Embryonic facial prominence (tissue), 1 donor: ENCODE data around the gene ARMH4.

Experiments
- DNase-seq: peaks from one replicate; pipeline ENCODE4 v3.0.0-alpha.2; 2016; ENCODE audit errors: extremely low spot score

The ARMH4 gene

DNA sequence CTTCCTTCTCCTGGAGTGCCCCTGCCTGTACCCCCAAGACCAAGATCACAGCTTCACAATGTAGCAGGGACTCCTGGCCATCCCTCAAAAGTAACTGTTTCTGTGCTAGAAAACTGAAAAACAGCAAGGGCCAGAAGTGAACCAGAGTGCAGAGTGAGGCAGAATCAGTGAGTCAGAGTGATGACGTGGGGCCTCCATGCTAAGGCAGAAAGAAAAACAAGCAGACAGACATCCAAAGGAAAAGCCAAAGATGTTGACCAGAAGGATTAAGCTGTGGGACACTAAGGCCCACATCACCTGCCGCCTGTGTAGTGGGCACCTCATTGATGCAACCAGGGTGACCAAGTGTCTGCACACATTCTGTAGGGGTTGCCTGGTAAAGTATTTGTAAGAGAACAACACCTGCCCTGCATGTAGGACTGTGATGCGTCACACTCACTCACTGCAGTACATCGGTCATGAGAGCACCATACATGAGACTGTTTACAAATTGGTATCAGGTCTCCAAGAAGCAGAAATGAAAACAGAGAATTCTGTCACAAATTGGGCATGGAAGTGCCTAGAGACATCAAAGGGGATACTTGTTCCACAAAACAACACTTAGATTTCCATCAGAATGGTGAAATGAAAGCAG is 51.2 kb downstream of the ARMH4 start:
- no peak for DNase-seq

DNA sequence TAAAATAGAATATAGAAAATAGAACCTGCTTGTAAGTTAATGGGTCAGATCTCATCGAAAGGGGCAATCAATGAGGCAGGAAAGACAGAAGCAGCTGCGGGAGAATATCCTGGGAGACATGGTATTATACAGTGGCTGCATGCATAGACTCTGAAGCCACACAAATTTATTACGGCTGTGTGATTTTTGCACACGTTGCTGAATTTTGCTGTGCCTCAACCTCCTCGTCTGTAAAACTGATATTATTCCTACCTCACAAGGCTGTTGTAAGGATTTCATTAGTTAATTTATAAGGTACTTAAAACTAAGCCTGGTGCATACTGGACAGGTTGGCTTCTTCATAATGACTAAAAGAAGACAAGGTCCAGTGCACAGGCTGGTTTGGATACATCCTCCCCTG is 52.3 kb downstream of the ARMH4 start:
- no peak for DNase-seq

- DNase-seq, result no peak
These were observed 53.5 kb downstream of the ARMH4 start for GRCh38 chr14:58098507-58098906.

GRCh38 chr14:58096731-58097130 is 55.3 kb downstream of the ARMH4 start:
- DNase-seq, result no peak

GRCh38 chr14:58091883-58092630 is 60.0 kb downstream of the ARMH4 start:
- DNase-seq, result no peak

DNA sequence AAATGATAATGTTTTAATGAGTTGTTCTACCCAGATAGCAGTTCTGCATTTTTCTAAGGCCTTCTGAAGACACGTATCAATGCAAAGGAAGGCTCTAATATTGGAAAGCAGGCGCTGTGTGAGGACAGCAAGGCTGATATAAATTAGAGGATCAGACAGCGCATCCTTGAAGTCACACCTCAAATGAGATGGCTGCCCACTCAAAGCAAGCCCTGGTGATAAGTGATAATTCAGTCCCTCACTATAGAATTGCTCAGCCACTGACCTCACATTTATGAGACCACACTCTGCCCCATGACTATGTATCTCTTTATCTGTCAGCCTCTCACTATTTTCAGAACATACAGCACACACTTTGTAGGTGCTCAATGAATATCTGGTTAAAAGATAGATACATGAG is 62.4 kb downstream of the ARMH4 start:
- DNase-seq, result no peak

GRCh38 chr14:58088961-58089360 is 63.1 kb downstream of the ARMH4 start:
- DNase-seq, result no peak

GRCh38 chr14:58085877-58086276 is 66.1 kb downstream of the ARMH4 start:
- no peak for DNase-seq

DNA sequence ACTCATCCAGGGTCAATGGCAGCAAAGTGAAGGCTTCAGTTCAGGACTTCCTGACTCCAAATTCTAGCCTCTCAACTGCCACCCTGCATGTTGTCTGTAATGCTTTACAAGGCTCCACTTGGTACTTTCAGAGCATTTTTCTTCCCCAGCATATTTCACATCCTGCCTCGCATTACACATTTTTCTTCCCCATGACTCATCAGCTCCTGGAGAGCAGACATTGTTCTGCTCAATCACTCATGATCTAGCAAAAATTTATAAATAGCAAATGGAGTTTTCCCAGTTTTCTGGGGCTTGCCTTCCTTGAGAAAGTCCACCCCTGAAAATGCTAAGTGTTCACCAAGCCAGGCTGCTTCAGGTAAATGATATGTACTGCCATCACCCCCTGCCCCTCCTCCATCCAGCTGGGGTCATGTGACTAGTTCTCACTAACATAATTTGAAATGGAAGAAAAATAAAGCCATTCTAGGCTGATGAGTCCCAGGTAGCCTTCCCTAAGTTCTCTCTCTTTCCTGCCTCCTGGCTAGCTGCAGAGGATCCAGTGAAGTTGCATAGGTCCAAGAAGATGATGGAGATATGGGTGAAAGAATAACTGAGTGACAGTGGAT is 69.4 kb downstream of the ARMH4 start:
- no peak for DNase-seq

DNA sequence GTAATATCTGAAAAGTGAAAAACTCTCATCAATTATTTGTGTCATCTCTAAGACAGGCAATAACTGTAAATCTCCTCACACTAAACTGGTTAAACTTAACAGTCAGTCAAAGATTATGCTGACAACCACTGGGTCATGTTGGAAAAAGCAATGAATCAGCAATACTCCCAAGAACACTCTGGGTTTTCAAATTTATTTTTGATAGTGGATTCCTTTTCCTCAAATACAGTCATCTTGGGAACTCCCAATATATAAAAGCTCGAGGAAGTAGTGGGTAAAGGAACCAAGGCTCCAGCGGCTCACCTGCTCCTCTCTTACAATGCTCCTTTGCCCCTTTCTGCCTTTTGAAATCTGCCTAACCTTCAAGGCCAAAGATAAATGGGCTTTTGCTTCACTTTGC is 70.0 kb downstream of the ARMH4 start:
- no peak for DNase-seq

GRCh38 chr14:58078471-58078870 is 73.5 kb downstream of the ARMH4 start:
- DNase-seq, result no peak

GRCh38 chr14:58078068-58078467 is 73.9 kb downstream of the ARMH4 start:
- no peak for DNase-seq

DNA sequence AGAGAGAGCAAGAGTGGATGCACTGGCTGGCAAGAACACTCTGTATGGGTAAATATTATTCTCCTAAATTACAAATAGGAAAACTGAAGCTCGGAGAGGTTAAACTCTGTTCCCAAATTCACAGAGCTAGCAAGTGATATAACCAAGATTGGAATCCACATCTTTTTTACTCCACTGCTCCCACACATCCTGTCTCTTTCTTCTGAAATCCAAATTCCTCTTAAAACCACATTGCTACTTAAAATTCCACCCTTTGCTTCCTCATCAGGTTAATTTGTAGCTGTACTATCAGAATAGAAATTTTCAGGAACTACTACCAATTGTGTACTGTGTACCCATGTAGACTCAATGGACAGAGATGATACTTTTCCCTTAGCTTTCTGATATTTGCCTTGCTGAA is 74.4 kb downstream of the ARMH4 start:
- no peak for DNase-seq

DNA sequence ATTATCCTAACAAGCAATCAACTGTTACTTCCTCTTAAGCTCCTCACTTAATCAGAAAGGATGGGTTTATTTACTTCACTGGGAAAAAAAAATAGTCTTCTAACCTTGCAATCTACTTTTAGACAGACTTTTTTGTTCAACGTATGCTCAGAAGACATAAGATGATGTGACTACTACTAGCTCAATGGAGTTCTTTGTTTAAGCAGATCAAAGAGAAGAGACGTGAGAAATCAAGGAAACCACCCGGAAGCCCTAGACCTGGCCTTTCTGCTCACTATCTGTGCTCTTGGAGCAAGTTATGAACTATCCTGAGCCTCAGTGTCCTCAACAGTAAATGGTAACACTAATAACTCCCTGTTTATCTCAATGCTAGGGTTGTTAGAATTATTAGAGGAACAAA is 78.5 kb downstream of the ARMH4 start:
- no peak for DNase-seq

GRCh38 chr14:58072288-58073071 is 79.5 kb downstream of the ARMH4 start:
- peak; percentile 62 for DNase-seq

DNA sequence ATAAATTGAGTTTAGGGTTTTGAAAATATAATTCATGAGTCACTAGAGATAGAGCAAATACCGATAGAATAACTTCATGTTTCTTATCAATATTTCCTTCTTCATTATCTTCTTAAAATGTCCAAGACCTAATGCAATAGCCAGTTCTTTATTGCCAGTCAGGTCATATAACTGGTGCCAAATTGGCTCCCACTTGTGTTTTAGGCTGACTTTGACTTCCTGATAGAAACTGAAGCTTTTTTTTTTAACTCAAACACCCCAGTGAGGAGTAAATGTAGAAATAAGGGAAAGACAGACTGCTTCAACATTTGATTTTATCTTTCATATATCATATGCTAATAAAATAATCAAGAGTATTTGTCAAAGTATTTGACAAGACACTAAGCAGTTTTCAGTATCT is 80.7 kb downstream of the ARMH4 start:
- no peak for DNase-seq

DNA sequence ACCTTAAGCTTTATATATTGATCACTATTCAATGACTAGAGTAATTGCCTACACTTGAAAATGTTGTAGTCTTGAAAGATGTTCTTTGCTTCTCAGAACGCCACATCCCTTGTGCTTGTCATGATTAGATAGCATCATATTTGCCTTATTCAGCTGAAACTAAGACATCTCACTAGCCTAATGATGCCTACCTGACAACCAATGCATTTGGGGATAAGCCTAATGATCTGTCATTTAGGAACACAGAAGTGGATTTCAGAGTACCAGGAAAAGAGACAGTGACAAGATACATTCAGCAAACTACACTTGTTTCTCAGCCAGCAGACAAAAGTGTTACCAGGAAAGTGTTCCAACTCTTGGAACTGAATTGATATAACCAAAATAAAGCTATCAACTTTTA is 83.7 kb downstream of the ARMH4 start:
- DNase-seq, result no peak

DNA sequence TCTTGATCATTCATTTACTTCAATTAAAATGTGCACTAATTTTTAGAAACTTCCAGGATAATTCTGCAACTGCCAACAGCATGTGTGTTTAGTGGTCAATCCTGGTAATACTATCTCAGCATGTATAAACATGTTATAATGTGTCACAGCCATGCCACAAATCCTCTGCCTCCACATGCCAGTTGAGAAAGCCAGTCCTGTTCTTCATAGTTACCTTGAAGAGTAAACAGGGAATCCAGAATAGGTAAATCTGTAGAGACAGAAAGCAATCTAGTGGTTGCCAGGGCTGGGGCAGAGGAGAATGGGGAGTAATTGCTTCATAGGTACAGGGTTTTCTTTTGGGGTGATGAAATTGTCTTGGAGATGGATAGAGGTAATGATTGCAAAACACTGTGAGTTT is 85.9 kb downstream of the ARMH4 start:
- no peak for DNase-seq

DNA sequence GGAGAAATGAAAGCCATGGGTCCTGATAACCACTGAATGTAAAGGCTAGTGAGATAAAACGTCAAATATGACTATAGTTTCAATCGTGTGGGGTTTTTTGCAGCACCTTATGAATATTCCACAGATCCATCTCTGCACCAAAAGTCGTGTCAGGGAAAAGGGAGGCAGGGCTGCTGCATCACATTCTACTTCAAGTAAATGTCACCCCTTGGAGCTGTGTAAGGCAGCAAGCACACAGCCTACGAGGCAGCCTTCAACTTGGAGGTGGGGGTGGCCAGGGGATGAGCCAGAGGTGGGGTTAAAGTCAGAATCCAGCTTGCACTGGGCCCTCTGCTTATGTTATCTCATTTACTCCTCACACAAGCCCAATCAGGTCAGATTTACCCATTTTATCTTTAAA is 90.4 kb downstream of the ARMH4 start:
- no peak for DNase-seq

DNA sequence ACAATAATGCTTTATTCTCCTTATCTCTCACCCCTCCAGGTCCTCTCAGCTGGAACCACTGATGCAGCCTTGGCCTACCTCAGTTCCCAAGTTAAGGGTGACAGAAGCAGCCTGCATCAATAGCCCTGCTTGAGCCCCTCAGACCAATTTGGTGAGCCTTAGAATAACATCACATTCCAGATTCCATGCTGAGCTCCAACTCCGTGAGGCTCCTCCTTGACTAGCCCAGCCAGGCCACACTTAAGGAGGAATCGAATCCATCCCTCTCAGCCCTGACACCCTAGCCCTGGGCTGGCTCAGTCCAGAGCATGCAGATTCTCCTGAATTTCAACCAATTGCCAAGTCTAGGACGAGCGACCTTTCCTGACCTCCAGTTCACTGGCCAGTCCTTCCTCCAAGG is 91.1 kb downstream of the ARMH4 start:
- no peak for DNase-seq

- no peak for DNase-seq
These were observed 91.9 kb downstream of the ARMH4 start for GRCh38 chr14:58060077-58060476.

DNA sequence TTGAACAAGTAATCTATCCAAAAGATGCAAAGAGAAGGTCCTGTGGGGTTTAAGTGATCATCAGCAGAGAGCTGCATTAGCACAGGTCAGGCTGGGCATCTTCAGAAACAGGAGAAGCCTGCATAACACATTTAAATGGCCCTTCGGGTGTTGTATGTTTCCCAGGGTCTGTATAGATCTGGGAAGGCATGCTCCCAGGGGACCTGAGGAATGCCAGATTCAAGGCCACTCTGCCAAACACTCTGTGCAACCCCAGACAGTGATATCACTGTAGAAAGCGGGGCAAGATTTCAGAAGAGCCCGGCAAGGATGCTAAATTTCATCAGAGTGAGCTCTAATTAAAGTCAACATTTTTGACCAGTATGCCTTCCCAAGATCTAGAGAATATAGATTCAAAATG is 92.9 kb downstream of the ARMH4 start:
- no peak for DNase-seq
